Skin epidermis (tissue), 12 donors: ENCODE results near the gene RXRG.

ENCODE experiments used
- H3K27ac ChIP-seq, 21 experiments: fragments of 200-600 bp; sonication (generic) in 11 of 21; one replicate each; pipeline ENCODE4 v1.5.0; 2020; ENCODE audit warnings: mild to moderate bottlenecking in 3 of 21, inconsistent platforms in 2 of 21, moderate library complexity in 2 of 21
- H3K4me3 ChIP-seq, 7 experiments: fragments of 200-600 bp; sonication (generic) in 2 of 7; one replicate each; pipeline ENCODE4 v1.5.0; 2020; ENCODE audit warnings: inconsistent platforms in 2 of 7, mild to moderate bottlenecking in 2 of 7, moderate library complexity in 1 of 7

Gene RXRG

DNA sequence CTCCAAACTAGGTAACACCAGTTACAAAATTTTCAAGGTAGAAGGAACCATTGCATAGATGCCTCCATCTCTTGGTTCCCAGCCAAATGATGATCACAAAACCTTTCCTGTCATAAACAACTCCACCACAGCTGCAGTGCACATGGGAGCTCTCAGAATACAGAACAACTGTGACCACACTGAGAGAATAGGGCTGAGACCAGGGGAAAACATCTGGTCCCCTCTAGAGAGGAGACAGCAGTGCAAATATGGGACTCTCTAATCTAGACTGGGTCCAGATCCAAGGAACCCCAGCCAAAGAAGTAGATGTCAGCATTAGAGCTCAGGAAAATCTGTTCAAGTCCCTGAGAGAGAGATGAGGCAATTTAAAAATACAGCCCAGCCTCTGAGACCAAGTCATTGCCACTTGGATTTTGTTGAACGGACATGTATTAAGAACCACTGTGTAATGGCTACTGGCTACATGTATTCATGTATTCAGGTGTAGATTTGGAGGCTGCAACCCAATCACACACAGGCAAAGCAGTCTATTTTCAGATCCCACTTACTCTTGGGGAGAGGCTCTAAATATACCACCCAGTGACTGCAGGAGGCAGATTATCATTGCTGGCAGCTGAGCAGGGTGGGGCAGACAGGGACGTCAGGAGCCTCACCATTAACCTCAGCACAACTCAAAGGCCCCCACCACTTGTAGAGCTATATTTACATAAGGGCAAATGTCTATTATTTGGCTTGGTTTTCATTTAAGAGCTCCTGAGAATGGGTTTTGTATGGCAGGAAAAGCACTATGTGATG lies 7.6 kb upstream of the RXRG start:
- H3K27ac ChIP-seq, result no peak overlapping the region
- H3K4me3 ChIP-seq, result no peak overlapping the region

DNA sequence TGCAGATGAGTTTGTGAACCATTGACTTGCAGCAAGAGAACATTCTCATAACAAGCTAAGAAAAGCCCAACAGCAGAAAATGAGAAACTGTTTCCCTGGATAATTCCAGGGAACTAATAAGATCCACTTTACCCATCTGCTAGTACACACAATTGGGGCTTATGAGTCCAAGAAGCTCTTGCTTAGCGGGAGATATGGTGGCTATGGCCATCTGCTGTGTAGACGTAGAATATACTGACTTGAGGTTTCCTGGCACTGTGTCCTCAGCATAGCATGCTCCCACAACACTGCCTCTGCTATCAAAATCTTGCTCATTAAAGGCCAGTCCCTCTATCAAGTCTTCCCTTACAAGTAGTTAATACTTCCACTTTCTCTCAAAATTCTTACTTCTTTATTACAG lies 6.8 kb upstream of the RXRG start:
- no peak overlapping the region for H3K27ac ChIP-seq
- H3K4me3 ChIP-seq, result no peak overlapping the region

DNA sequence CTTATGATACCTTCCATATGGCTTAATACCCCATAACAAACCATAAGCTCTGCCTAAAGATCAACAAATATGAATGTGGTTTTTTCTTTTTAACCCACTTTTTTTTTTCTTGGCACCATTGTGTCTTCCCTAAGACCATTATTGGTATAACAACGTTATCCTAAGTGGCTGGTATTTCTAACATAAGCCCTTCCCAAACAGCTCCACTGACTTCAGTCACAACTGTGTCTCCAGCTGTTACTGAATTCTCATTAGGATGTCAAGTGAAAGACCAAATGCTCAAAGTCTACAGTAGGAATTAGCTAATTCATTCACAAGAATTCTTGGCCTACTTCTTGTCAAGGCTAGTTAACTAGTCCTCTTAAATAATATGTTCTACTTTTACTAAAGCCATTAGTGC lies 4.2 kb upstream of the RXRG start:
- no peak overlapping the region for H3K4me3 ChIP-seq
- no peak overlapping the region for H3K27ac ChIP-seq

DNA sequence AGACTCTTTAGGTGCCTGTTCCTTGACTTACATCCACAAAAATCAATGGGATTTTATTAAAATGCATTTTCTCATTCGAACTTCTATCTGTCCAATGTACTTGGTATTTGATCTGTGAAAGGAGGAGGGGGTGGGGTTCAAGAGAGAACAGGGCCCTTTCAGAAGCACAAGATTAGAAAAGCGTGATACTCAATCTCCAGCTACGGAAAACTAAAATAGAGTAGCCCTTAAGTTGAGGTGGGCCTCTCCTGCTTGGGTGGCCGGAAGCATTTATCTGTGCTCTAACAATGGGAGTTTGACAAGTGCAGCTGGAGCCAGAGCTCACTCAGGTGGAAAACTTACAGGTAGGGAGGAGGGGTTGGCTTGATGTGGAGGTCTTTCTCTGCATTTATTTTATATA lies 462 bp upstream of the RXRG start:
- Histone ChIP-seq H3K27ac (peak overlapping the region in 1 of 21 experiments; percentile 3), H3K4me3 (peak overlapping the region in 3 of 7 experiments; percentile 8 to 25 (median 23))

DNA sequence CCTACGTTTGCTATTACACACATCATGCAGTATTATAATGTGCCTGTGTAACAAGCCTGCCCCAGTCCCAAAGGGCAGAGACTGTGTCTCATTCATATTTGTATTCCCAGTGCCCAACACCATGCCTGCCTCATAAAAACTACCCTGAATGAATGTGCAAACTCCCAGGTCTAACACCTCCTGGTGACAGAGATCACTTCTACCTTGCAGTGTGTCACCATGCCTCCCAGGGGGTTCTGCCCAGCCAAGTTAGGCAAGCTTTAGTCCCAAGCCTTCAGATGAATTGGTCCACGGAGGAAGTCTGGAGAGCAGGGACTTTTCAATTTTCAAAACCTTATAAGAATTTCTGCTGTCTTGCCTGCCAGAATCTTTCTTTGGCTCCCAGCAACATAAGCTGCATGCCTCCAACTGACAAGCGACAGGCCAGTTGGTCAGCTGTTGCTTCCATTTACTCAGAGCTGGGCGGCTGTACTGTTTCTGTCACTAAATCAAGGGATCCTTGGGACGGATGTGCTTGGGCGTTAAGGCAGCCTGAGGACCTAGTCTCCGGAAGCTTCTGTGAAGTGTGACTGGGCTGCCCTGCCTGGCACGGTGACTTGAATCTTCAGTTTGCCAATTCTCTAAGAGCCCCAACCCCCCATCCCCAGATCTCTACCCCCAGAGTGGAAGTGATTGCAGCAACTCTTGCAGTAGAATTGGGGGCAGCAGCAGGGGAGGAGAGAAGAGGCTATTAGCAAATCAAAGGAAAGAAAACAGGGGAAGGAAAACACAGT lies 1.2 kb downstream of the RXRG start:
- H3K27ac ChIP-seq, result peak overlapping the region in 1 of 21 experiments; percentile 54
- no peak overlapping the region for H3K4me3 ChIP-seq

DNA sequence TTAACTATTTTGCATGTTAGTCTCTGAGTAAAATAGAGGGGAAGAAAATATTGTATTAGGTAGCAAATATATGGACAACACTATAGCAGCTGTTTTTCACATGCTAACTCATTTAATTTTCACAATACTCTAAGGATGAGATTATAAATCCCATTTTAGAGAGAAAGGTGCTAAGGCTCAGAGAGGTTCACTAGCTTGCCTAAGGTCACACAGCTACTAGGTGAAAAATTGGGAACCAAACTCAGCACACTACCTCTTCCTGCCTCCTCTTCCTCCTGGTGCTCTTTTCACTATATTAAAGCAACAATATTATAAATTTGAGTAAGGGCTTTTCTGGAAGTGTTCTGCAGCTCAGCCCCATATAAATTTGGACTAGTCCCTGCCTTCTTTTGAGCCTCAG lies 2.3 kb downstream of the RXRG start:
- Histone ChIP-seq H3K4me3 (no peak overlapping the region), H3K27ac (no peak overlapping the region)

DNA sequence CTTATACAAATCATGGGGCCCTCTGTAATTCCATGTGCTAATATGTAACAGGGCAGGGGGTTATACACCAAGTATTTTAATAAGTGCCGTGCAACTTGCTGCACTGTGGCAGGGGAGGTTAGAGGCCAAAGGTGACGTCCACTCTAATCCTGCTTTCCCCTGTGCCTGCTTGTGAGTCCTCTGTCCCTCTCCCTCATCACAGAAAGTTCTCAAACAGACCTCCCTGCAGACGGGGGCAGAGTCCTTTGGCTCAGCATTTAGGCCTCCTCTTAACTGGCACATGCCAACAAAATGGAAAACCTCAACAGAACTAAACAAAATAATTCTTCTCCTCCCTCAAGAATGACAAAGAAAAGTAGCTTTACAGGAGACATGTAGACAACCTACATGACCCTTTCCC lies 2.9 kb downstream of the RXRG start:
- Histone ChIP-seq H3K27ac (no peak overlapping the region), H3K4me3 (no peak overlapping the region)

DNA sequence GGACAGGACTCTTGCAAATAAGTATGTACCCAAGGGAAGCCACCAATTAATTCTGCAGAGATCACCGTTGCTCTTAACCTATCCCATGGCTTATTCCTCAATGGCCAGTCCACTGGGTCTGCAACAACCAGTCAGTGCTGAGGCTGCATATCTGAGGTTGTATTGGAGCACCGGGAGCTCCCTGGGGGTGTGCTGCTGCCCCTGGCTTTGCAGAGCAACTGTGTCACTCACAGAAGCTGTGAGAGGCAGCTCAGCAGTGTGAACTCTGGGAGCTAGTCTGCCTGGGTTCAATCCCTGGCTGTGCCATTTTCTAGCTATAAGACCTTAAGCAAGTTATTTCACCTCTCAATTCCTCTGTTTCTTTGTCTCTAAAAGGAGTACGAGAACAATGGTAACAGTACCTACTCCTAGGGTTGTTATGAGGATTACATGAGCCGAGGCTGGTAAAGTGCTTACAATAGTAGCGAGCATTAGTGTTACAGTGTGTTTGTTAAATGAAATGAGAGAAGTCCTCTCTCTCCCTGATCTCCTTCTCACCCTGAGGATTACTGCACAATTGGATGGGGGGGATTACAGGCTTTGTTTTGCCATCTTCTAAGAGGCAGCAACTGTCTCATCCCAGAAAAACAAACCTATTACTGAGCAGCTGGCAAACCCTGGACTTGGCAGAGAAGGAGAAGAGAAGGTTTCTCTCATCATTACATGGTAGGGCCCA lies 3.6 kb downstream of the RXRG start:
- no peak overlapping the region for H3K4me3 ChIP-seq
- H3K27ac ChIP-seq, result no peak overlapping the region

DNA sequence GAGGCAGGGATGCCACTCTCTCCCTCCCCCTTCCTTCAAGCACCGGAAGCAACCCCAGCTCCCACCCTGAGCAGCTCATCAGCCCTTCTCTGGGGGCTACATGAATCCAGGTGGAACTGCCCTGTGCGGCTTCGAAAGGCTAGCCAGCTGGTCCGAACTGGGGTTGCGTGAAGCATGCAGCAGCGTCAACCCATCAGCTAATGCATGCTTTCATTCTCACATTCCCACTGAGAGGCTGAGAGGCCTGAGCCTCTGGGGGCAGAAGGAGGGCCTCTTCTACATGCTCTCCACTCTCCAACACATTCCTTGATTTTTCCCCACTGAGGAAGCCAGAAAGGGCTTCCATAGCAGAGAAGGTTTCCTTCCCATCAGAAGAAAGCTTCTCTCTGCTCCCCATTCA lies 5.6 kb downstream of the RXRG start:
- no peak overlapping the region for H3K4me3 ChIP-seq
- no peak overlapping the region for H3K27ac ChIP-seq

DNA sequence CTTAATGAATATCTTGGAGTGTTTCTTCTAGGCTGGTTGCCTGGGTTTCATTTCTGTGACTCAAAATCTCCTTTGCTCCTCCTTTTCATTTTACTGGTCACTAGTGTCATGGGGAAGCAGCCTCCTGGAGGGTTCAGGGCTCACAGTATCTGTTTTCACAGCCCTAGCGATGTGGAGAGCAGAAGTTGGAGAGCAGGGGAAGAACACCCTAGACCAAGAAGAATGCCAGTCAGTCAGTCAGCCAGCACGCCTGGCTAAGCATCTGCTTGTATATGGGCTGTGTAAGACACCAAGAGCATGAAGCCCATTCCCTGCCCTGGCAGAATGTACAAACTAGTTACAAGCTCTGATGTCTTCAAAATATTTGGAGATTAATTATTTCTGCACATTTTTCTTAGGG lies 7.9 kb downstream of the RXRG start:
- Histone ChIP-seq H3K4me3 (no peak overlapping the region), H3K27ac (no peak overlapping the region)

DNA sequence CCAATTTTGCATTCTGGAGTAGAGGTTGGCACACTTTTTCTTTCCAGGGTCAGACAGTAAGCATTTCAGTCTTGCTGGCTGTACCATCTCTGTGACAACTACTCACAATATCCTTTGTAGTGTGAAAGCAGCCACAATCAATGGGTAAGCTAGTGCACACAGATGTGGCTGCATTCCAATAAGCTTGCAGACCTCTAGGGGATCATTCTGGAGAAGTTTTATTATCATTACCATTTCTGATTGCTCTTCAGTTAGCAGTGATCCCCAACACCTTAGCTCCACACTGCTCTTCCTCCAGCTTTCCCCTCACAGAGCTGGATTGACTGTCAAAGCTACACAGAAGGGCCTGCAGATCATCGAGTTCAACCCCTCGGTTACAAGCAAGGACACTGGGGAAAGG lies 9.1 kb downstream of the RXRG start:
- H3K4me3 ChIP-seq, result no peak overlapping the region
- H3K27ac ChIP-seq, result no peak overlapping the region

DNA sequence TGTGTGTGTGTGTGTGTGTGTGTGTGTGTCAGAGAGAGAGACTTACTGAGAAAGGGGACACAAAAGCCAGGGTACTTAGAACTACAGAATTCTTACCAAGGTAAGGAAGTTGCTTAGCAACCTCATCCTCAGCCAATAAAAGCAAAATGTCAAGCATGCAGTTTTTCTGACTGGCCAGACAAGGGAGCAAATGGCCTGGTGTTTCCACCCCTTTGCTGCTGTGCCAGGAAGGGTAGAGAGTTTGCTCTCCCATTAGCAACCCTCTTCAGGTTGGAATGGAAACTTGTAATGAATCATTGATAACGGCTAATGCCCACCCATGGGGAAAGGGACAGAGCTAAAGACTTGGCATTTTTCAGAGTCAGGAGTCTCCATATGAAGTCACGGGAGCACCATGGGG lies 10.6 kb downstream of the RXRG start:
- Histone ChIP-seq H3K4me3 (no peak overlapping the region), H3K27ac (no peak overlapping the region)

DNA sequence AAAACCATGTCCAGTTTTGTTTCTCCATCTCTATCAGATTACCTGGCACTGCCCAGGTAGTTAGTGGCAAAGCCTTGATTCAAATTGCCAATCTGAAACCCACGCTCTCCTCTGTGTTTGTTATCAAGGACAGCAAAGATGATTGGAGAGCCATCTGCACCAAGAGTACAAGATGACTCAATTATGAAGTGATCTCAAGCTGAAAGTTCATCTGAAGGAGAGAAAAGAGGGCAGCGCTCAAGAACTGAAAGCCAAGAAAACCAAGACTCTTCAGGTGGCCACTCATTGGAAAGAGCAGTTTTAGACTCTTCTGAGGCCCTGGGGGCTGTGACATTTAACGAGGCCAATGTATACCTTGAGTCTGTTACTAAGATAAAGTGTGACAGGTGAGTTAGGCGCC lies 13.8 kb downstream of the RXRG start:
- H3K4me3 ChIP-seq, result no peak overlapping the region
- H3K27ac ChIP-seq, result no peak overlapping the region

DNA sequence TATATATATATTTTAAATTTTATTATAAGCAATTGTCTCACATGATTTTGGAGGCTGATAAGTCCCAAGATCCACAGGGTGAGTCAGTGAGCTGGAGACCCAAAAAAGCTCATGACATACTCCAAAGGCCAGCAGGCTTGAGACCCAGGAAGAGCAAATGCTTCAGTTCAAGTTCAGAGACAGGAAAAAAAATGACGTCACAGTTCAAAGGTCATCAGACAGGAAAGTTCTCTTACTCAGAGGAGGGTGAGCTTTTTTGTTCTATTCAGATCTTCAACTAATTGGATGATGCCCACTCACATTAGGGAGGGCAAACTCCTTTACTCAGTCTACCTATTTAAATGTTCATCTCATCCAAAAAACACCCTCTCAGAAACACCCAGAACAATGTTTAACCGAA lies 18.2 kb downstream of the RXRG start:
- Histone ChIP-seq H3K27ac (no peak overlapping the region), H3K4me3 (no peak overlapping the region)

DNA sequence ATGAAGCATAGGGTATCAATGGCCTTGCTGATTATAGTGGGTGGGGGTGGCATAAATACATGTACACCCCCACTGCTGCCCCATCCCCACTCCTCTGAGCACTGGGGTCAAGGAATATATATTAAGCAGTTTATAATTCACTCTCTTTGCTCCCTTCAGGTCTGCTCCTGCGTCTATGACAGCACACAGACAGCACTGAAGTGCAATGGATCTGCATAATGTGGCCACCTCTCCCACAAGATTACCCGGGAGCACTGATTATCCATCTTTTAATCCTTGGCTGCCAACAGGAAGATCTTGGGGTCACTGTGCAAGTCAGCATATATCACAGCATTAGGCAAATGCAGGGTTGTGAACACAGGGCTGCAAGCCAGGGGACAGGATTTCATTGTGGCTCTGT lies 19.3 kb downstream of the RXRG start:
- Histone ChIP-seq H3K27ac (no peak overlapping the region), H3K4me3 (no peak overlapping the region)

DNA sequence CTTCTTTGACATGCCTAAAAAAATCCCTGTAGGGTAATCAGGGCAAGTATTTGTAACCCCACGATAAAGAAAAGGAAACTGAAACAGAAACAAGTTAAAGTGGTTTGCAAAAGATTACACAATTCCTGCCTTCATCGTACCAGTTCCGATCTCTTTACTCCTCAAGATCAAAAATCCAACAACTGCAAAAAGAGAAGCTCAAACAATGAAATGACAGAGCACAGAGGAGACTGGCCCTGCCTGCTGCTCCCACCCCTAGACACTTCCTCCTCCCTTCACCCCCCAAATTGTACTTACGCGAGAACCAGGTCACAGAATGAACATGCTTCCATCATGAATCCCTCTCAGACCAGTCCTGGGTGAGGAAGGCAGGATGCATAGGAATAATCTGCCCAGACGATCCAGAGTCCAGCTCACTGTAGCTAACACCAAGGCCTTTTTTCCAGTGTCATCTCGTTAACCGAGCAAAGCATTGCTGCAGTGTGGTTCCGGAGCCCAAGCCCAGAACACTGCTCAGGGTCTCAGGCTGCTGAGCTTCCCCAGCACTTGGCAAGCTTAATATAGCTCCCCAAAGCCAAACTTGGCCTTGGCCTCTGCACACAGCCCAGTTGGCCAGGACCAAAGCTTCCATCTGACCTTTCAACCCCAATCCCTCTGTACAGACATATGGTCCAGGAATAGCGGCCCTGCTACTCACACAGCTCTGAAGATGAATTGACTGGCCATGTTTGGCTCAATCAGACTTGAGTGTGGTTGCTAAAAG lies 20.3 kb downstream of the RXRG start:
- Histone ChIP-seq H3K27ac (peak overlapping the region in 13 of 21 experiments; percentile 6 to 74 (median 40)), H3K4me3 (peak overlapping the region in 1 of 7 experiments; percentile 14)

DNA sequence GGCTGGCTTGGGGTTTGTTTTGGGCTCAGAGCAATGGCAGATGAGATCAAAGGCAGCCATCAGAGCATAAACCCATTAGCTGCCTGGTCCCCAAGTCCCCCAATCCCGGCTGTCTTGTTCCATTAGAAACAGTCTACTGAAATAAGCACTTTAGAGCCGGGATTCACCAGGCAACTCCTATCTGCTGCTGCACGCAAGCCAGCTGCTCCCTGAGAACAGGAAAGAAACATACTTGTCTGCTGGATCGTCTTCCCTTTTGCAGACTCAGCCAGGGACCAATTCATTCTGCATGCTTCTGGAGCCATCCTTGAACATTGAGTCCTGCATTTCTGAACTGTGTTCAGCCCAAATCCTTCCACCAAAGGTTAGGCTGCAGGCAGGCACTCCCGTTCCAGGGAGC lies 21.8 kb downstream of the RXRG start:
- Histone ChIP-seq H3K4me3 (no peak overlapping the region), H3K27ac (no peak overlapping the region)

DNA sequence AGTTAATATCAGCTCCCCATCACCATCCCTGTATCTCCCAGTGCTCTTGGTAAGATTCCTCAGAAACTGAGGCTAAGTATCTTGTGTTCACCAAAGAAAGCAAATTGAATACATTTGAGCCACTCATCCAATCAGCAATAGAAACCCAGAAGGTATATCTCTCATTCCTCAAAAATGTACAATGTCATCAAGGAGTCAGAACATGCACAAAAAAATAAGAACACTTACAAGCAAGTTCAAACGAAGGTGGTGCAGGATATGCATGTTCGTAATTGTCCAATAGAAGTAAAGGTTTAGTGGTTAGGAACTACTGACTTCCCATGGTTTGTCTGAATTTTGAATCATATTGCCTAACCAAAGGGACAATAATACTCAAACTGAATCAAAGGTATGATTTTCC lies 24.3 kb downstream of the RXRG start:
- no peak overlapping the region for H3K4me3 ChIP-seq
- H3K27ac ChIP-seq, result no peak overlapping the region

DNA sequence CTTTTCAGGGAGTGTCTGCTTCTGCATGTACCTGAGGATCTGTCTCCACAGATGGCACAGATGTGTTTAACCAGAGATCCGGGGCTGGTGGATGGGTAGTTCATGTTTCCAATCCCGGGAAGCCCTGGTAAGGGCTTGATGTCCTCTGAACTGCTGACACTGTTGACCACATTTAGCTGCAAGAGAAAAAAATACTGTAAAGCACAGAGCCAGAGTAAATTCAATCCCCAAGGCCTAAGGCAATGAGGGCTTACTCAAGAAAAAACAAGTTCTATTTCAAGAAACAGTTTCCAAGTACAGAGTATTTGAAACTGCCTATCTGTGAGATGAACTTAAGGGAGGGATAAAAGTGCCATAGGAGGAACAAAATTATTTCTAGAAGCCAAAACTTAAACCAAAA lies 25.1 kb downstream of the RXRG start:
- Histone ChIP-seq H3K27ac (no peak overlapping the region), H3K4me3 (no peak overlapping the region)

DNA sequence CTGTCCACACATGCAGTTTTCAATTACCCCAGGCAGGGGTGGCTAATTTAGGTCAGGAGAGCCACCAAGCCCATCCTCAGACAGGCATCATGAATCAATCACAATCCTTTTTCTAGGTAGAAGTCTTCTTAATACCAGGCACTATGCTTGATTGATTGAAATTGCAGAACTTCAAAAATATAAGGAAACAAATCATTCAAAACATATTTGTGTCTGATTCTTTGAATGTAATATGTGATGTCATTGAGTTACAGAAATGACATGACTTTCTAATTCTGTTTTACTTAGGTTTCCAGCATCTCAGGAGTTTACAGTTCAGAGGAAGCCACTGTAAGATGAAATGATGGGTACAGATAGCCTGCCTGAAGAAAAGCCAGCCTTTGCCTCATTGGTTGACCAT lies 26.7 kb downstream of the RXRG start:
- H3K4me3 ChIP-seq, result no peak overlapping the region

More for the DNA sequence above, 26.7 kb downstream of the RXRG start:
- no peak overlapping the region for H3K27ac ChIP-seq
